ENCODE results near the gene RNF17. TPM values are rescaled to one million over a fixed set of nuclear protein-coding genes. Genes with fewer than 3 reads are reported as not detected.

The RNF17 gene
- total RNA-seq, 1 donor from 2014 or later = not detected

- Histone ChIP-seq H3K27me3 (peaks cover 4% of the 10 kb centered on the region), H3K9me3 (ENCODE audit: low read depth) (no peaks in the 10 kb centered on the region), H3K36me3 (no peaks in the 10 kb centered on the region), H3K79me2 (ENCODE audit: low read depth) (peaks cover 20% of the 10 kb centered on the region), H4K20me1 (ENCODE audit: low read depth) (peaks cover 16% of the 10 kb centered on the region), H3K4me2 (no peak overlapping the region), H3K4me1 (peaks cover 8% of the 10 kb centered on the region), H3F3A (ENCODE audit: low read depth) (peaks cover 12% of the 10 kb centered on the region), H2AFZ (replicated peaks) (no peak overlapping the region), H3K4me3 (no peak overlapping the region), H3K27ac (no peak overlapping the region), H3K9ac (no peak overlapping the region)
- TF ChIP-seq EZH2 (IDR thresholded peaks at IDR 0.05) (no peak), CTCF (IDR thresholded peaks at IDR 0.05) (no peak), EZH2phosphoT487 (IDR thresholded peaks at IDR 0.05) (no peak)
- Mint-ChIP-seq H3K36me3 (no peaks in the 10 kb centered on the region), H3K27me3 (ENCODE audit: insufficient read depth, low read depth) (peaks cover 5% of the 10 kb centered on the region), H3K27ac (peak overlapping the region; percentile 14), H3K4me3 (no peak overlapping the region), H3K4me1 (peaks cover 15% of the 10 kb centered on the region), H3K9me3 (no peaks in the 10 kb centered on the region)
- DNase-seq (ENCODE audit: low spot score) = no peak
Observed at GRCh38 chr13:24925318-24926231, 161.6 kb downstream of the RNF17 start.

GRCh38 chr13:24927810-24928404, 163.9 kb downstream of the RNF17 start:
- Histone ChIP-seq H3K36me3 (no peaks in the 10 kb centered on the region), H3K9ac (no peak overlapping the region), H3K4me3 (no peak overlapping the region), H3K9me3 (ENCODE audit: low read depth) (no peaks in the 10 kb centered on the region), H2AFZ (replicated peaks) (no peak overlapping the region), H3K79me2 (ENCODE audit: low read depth) (no peaks in the 10 kb centered on the region), H4K20me1 (ENCODE audit: low read depth) (no peaks in the 10 kb centered on the region), H3K4me2 (no peak overlapping the region), H3K27me3 (peaks cover 23% of the 10 kb centered on the region), H3F3A (ENCODE audit: low read depth) (peaks cover 13% of the 10 kb centered on the region), H3K27ac (no peak overlapping the region), H3K4me1 (peaks cover 3% of the 10 kb centered on the region)
- no peak for DNase-seq (ENCODE audit: low spot score)
- Mint-ChIP-seq H3K4me1 (peaks cover 3% of the 10 kb centered on the region), H3K27ac (no peak overlapping the region), H3K9me3 (no peaks in the 10 kb centered on the region), H3K27me3 (ENCODE audit: insufficient read depth, low read depth) (peaks cover 16% of the 10 kb centered on the region), H3K4me3 (no peak overlapping the region), H3K36me3 (no peaks in the 10 kb centered on the region)
- no peak for TF ChIP-seq EZH2phosphoT487 (IDR thresholded peaks at IDR 0.05)

GRCh38 chr13:24929196-24929595, 165.2 kb downstream of the RNF17 start:
- Mint-ChIP-seq H3K27ac (no peak overlapping the region), H3K9me3 (no peaks in the 10 kb centered on the region), H3K4me1 (peaks cover 5% of the 10 kb centered on the region), H3K4me3 (no peak overlapping the region), H3K27me3 (ENCODE audit: insufficient read depth, low read depth) (peaks cover 19% of the 10 kb centered on the region), H3K36me3 (no peaks in the 10 kb centered on the region)
- peaks cover 23% of the 10 kb centered on the region for H3K27me3 ChIP-seq
- TF ChIP-seq EZH2phosphoT487 (IDR thresholded peaks at IDR 0.05) (no peak), EZH2 (IDR thresholded peaks at IDR 0.05) (no peak), CTCF (IDR thresholded peaks at IDR 0.05) (no peak)
- H3K4me3 ChIP-seq = no peak overlapping the region
- H3K36me3 ChIP-seq = no peaks in the 10 kb centered on the region
- peaks cover 3% of the 10 kb centered on the region for H3K4me1 ChIP-seq
- DNase-seq (ENCODE audit: low spot score) = no peak
- H3K9ac ChIP-seq = no peak overlapping the region
- no peaks in the 10 kb centered on the region for H3K9me3 ChIP-seq (ENCODE audit: low read depth)
- no peak overlapping the region for H3K4me2 ChIP-seq
- H3F3A ChIP-seq (ENCODE audit: low read depth) = peaks cover 12% of the 10 kb centered on the region
- no peaks in the 10 kb centered on the region for H3K79me2 ChIP-seq (ENCODE audit: low read depth)
- no peak overlapping the region for H3K27ac ChIP-seq
- no peak overlapping the region for H2AFZ ChIP-seq (replicated peaks)
- H4K20me1 ChIP-seq (ENCODE audit: low read depth) = no peaks in the 10 kb centered on the region

Other genes with a start within 250 kb of the RNF17 start
- 0.28 TPM in 1 of 2 replicates, not detected in the other for gene ATP12A, start 83.8 kb upstream of the RNF17 start, total RNA-seq (ENCODE audit: low replicate concordance)

Data from neural progenitor cell (in vitro differentiated cells).